ENCODE results near the gene ZBTB7A.

The ZBTB7A gene

DNA sequence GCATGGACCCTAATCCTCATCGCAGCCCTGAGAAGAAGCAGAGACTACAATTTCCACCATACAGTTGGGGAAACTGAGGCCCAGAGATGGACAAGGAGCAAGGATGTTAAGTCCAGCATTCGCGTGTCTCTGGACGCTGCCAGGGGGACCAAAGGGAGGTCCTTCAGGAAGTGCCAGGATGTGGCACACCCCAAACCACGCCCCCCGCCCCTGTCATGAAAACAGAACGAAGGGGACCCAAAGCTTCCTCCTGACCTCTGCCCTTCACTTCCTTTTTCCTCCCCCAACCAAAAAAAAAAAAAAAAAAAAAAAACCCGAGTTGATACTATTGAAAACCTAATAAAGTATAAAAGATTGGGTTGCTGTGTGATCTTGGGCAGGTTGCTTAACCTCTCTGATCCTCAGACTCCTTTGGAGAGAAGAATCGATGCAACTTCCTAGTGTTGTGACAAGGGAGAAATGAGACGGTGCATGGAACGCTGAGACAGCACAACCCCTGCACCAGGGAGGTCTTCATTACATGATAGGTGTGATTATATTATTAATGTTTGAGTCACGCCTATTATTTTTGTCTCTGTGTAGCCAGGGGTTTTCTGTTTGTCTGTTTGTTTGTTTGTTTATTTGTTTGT, 2.7 kb upstream of the ZBTB7A start:
- in situ Hi-C loops (cut with MboI; ENCODE audit: low sequenced_read_pairs): no loop called here

DNA sequence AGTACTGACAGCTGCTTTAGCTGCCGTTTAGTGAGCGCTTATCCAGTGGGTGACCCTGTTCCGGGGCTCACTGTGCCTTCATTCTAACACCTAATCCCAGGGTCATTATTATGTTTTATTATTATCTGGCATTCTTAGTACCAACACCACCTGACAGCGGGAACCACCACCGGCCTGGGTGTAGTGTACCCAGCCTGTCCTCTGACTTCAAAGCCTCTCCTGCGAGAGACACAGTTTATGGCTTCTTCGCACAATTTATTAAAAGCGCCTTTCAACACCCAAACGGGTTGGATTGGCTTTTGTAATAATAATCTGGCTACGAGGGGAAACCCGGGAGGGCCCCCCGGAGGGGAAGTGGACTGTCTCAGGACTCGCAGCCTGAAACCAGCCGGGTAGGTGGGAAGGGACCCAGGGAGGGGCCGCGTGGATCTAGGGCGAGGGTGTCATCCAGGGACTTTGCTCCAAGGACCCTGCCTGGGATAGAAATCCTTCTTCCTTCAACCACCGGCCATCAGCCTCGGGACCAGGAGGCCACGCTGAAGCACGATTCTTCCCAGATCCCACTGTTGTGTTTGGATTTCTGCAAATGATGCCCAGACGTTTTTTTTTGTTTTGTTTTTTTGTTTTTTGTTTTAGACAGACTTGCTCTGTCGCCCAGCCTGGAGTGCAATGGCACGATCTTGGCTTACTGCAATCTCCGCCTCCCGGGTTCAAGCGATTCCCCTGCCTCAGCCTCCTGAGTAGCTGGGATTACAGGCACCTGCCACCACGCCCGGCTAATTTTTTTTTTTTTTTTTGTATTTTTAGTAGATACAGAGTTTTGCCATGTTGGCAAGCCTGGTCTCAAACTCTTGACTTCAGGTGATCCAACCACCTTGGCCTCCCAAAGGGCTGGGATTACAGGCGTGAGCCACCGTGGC, 1.6 kb upstream of the ZBTB7A start:
- in situ Hi-C loops (cut with MboI; ENCODE audit: low sequenced_read_pairs): no loop called here

GRCh38 chr19:4067396-4068046, 822 bp upstream of the ZBTB7A start:
- in situ Hi-C loops (cut with MboI; ENCODE audit: low sequenced_read_pairs): no loop called here

GRCh38 chr19:4066176-4066606, 508 bp downstream of the ZBTB7A start:
- in situ Hi-C loops (cut with MboI; ENCODE audit: low sequenced_read_pairs): no loop called here

DNA sequence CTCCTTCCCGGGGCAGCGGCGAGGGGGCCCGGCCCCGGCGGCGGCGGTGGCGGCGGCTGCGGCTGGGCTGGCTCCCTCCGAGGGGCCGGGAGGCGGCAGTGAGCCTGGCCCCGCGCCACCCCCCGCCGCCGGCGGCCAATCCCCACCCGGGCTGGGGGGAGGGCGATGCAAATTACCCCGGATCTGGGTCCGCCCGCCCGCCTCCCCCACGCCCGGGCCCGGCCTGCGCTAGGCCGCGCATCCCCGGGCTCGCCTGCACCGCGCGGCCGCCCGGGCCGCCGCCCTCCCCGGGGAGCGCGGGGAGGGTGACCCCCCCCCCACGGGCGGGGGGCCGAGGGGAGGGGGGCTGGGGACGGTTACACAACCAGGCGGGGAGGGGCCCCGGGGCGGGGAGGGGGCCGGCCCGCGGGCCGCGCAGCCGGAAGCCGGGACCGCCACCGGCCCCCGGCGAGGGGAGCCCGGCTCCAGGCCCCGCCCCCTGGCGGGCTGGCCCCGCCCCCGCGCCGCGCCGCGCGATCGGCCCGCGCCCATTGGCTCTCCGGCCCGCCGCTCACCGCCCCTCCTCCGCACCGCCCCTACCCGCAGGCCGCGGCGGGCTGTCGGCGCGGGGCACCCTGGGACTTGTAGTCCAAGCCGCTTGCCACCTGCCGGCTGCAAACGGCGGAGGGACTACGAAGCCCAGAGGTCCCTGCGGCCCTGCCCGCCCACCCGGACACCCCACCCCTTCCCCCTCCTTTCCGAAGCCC, 1.1 kb downstream of the ZBTB7A start:
- in situ Hi-C loops (cut with MboI; ENCODE audit: low sequenced_read_pairs): no loop called here

DNA sequence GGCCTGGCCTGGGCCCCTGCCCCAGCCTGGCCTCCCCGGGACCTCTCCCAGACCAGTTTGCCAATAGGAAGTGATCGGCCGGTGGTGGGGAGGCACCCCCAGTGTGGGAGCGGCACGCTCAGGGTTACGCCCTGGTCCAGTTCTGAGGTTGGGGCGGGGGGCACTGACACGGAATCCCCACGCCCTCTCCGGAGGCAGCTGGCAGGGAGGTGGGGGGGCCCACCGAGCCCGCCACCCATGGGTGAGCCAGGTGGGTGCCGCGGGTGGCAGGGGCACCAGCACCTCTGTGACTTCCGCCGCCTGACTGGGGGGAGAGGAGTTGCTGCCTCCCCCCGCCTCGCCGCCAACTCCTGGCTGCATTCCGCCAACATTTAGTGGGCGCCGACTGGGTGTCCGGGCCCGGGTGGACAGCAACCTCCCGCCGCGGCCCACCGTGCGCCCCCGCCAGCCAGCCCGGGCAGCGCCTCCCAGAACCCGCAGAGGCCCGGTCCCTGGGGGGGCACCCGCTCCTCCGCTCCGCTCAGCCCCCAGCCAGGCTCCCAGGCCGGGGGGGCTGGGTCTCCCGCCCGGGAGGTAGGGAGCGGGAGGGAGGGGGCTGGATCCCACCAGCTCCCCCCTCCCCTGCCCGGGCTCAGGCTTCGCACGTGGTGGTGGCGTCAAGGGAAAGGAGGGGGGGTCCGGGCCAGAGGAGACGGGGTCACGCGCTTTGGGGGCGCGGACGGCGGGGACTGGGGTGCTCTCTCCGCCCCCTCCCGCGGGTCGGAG, 2.0 kb downstream of the ZBTB7A start:
- in situ Hi-C loops (cut with MboI; ENCODE audit: low sequenced_read_pairs): no loop called here

DNA sequence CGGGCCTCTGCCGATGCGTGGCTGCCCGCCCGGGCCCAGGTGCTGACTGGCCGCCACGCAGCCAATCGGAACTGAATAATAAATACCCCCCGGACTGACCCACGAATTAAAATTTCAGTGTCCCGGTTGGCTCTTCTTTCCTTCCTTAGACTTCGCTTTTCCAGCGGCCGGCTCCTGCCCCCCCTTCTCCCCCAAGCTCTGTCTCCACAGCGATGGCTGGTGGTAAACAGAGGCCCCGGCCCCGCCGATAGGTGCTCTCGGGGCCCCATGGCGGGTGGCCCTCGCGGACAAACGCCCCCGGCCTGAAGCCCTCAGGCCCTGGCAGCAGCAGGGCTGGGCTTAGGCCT, 2.6 kb downstream of the ZBTB7A start:
- in situ Hi-C loops (cut with MboI; ENCODE audit: low sequenced_read_pairs): no loop called here

- in situ Hi-C loops (cut with MboI; ENCODE audit: low sequenced_read_pairs): no loop called here
These were observed 3.1 kb downstream of the ZBTB7A start for GRCh38 chr19:4063369-4064148.

DNA sequence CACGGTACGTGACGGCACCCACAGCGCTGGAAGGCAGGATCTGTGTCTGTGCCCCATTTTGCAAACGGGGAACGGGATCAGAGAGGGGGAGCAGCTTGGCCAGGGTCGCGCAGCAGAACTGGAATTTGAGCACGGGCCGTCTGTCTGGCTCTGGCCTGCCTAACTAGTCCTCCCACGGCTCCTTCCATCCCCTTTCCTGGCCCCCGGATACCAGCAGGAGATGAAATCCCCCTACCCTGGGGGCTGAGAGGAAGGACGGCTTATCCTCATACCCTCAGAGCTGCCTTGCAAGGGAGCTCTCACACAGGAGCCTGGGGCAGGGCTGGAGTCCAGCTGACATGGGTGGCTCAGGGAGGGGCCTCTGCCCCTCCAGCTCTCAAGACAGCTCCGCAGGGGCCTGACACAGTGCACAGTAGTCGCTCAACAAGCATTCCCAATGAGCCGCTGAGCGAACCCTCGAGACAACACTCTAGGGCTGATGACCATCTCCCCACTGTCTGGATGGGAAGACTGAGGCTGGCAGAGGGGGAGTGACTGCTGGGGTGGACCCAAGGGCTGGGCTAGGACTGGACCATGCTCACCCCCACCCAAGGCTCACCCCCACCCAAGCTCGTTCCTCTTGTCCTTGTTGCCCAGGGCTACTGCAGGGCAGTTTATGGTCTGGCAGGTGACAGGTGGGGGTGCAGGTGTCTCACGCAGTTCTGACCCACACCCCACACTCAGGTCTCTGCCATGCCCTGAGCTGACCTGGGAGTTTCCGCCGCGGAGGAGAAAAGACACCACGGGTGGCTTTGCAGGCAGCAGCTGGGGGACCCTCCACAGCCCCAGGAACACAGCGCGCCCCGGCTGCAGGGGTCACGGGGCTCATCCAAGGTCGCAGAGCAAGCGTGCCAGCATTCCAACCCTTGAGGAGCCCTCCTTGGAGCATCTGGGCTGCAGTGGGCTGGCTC, 4.0 kb downstream of the ZBTB7A start:
- in situ Hi-C loops (cut with MboI; ENCODE audit: low sequenced_read_pairs): no loop called here

- in situ Hi-C loops (cut with MboI; ENCODE audit: low sequenced_read_pairs): no loop called here
These were observed 4.8 kb downstream of the ZBTB7A start for GRCh38 chr19:4061683-4062418.

DNA sequence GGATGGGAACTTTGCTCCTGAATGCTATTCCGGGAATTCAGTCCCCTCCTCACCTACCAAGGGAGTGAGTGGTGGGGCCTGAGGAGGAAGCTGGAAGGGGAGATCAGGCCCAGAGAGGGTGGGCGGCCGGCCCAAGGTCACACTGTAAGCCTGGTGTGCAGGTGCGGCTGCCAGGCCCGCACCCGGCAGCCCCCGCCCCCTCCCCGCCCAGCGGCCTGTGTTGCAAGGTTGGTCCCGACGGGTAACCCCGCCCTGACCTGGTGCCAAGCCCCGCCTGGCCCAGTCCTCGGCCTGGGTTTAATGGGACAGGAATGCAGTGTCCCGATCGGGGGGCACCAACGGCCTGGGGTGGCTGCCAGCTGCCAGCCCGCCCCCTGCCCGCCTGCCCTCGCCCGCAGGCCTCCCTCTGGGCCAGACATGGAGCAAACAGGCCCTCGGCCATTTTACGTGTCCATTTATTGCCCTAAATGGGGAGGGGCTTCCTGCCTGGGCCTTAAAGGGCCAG, 5.5 kb downstream of the ZBTB7A start:
- in situ Hi-C loops (cut with MboI; ENCODE audit: low sequenced_read_pairs): no loop called here

DNA sequence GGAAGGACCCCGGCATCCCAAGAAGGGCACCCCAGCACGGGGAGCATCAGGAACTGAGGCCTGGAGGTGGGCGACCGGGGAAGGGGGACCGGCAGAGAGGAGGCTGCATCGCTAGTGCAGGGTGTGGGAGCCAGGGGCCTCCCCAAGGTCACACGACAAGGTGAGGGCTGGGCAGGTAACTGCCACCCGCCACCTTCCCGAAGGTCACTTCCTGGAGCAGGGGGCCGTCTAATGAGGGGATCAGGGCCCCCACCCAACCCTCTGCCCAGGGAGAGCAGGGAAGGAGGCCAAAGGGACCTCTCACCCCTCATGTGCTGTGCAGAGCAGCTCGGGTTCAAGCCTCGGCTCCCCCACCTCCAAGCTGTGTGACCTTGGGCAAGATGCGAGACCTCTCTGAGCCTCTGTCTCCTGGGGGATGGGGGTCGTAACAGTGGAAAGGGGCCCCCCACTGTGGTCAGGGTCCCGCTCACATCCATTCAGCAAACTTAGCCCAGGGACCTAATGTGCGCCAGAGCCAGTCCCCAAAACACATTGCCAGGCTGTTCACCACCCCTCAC, 6.0 kb downstream of the ZBTB7A start:
- in situ Hi-C loops (cut with MboI; ENCODE audit: low sequenced_read_pairs): no loop called here

DNA sequence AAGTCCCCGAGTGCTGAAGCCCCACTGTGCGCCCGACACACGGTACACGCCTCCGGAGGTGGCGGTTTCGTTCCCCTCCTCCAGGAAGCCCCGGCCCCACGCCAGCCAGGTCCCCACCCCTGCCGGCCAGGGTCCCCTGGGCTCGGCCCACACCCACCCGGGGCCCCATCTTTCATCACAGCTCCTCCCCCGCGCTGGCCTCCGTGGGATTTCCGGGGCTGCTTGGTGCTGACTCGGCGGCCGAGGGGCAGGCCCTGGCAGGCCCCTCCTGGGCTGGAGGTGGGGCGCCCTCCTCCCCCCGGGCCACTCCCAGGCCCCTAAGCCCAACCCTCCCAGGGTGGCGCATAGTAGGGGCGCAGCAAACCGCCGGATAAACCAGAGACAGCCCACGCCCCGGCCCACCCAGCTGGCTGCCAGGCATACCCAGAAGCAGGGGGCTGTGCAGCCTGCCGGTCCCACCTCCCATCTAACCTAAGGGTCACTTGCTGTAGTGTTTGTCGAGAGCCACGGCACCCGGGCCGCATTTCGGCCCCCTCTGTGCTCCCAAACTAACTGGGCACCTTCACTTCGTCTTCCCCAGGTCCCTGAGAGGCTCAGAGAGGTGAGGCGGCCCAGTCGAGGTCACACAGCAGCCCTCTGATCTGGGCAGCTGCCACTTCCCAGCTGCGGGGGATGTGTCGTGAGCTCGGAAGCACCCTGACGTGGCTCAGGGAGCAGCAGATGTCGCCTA, 6.6 kb downstream of the ZBTB7A start:
- in situ Hi-C loops (cut with MboI; ENCODE audit: low sequenced_read_pairs): no loop called here

DNA sequence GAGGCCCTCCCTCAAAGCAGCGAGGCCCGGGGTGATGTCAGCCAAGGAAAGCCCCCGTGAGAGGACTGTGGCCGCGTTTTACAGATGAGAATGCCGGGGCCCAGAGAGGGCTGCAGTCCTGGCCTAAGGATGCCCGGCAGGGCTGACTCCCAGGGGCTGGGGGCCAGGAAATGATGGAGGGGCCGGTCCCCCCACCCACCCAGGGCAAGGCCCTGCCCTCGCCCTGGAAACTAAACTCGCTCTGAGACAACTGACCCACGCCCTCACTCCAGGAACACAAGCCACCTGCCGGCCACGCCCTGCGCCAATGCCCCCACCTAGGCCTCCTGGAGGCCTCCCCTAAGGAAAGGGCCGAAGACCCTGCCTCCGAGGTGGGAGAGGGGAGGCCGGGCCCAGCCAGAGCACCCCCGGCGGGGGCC, 7.2 kb downstream of the ZBTB7A start:
- in situ Hi-C loops (cut with MboI; ENCODE audit: low sequenced_read_pairs): no loop called here

GRCh38 chr19:4058693-4059452, 7.8 kb downstream of the ZBTB7A start:
- in situ Hi-C loops (cut with MboI; ENCODE audit: low sequenced_read_pairs): no loop called here

All from HL-60/S4 (cell line).